T-helper 22 cell (primary cell): ENCODE data around the gene NDUFS7.
A peak's percentile ranks its signal among the peaks of the same experiment; 100 is the strongest.
"Not testable (repeated sequence)": the region's sequence is repeated elsewhere in the genome, so short reads cannot be mapped to it uniquely, and the experiment has no call there.

Source experiments
- DNase-seq: peaks from one replicate; pipeline ENCODE4 v3.0.0-alpha.2; 2020; ENCODE audit warnings: low read depth

Gene NDUFS7

GRCh38 chr19:1433119-1434039 lies 49.7 kb downstream of the NDUFS7 start:
- no peak for DNase-seq

DNA sequence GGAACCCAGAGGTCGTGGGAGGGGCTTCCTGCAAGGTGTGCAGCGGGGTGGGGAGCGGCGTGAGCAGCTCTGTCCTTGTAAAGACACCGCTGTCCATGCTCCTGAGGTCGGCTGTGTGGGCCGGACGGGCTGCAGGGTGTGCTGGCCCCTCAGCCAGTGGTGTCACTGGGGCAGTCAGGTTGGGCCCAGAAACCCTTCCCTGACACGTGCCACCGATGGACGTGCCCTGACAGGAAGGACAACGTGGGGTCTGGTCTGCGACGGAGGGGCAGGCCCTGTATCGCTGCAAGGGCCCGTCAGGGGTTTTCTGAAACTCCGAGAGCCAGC lies 50.3 kb downstream of the NDUFS7 start:
- no peak for DNase-seq

- DNase-seq = no peak
These were observed 50.9 kb downstream of the NDUFS7 start for GRCh38 chr19:1434577-1435060.

- DNase-seq = no peak
These were observed 51.8 kb downstream of the NDUFS7 start for GRCh38 chr19:1435378-1435989.

GRCh38 chr19:1437609-1438008 lies 53.9 kb downstream of the NDUFS7 start:
- no peak for DNase-seq

DNA sequence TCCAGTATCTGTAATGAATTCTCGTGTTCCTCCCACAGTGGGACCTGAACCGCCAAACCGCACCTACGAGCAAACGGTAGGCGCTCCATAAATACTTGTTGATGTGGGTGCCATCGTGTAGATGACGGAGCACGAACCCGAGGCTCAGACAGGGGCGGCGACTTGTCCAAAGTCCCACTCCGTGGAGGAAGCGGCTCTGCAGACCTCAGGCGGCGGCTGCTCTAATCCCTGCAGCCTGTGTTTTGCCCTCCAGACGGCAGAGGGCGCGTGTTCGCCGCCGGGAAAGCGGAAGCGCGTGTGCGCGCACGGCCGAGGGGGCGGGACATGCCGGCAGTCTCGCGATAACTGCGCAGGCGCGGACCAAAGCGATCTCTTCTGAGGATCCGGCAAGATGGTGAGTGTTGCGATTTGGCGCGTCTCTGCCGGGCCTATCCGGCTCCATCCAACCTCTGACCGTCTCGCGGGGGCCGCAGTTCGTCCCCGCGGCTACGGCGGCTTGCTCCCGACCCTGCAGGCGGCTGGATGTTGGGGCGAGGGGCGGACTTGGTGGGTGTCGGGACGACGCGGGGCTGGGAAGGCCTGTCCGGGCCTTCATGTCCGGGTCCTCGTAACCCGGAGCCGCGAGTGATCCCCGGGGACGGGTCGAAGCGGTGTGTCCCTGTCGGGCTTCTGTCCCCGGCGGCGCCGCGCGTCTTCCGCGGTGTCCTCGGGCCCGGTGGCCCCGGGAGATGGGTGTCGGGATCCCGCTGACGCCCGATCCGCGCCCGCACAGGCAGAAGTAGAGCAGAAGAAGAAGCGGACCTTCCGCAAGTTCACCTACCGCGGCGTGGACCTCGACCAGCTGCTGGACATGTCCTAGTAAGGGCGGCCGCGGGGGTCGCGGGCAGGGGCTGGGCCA lies 54.6 kb downstream of the NDUFS7 start, which contains the start of gene RPS15:
TSS of gene RPS15 (plus strand) at position 362 of the 898 bp plus-strand sequence. CDS start at position 392, 30 bp downstream.
- DNase-seq = peak; percentile 90

- DNase-seq = no peak
These were observed 55.2 kb downstream of the NDUFS7 start for GRCh38 chr19:1438933-1439354.

DNA sequence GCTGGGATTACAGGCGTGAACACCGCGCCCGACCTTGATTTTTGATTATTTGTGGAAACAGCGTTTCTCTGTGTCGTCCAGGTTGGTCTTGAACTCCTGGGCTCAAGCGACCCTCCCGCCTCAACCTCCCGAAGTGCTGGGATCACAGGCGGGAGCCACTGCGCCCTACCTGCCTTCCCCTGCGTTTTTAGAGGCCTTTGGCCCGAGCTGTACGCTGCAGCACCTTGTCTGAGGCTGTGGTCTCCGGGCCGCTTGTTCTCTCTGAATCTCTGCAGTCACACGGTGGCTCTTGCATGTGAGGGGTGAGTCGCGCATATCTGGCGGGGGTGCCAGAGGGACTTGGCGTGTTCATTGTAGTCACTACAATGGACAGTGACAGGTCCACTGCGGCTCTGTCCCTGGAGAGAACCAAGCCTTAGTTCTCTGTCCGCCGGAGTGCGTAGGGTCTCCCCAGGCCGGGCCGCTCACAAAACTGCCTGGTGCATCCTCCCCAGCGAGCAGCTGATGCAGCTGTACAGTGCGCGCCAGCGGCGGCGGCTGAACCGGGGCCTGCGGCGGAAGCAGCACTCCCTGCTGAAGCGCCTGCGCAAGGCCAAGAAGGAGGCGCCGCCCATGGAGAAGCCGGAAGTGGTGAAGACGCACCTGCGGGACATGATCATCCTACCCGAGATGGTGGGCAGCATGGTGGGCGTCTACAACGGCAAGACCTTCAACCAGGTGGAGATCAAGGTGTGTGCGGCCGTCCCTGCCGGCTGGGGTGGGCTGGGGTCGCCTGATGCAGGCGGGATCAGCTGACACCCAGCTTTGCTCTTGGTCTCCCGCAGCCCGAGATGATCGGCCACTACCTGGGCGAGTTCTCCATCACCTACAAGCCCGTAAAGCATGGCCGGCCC lies 56.1 kb downstream of the NDUFS7 start:
- DNase-seq = not testable (repeated sequence)

GRCh38 chr19:1440418-1440801 lies 56.7 kb downstream of the NDUFS7 start:
- DNase-seq = no peak

- DNase-seq = no peak
These were observed 57.3 kb downstream of the NDUFS7 start for GRCh38 chr19:1441022-1441426.

GRCh38 chr19:1441677-1442438 lies 58.2 kb downstream of the NDUFS7 start:
- no peak for DNase-seq
